Activated gamma-delta T cell (primary cell): ENCODE results near the gene STRIP1.
"Not testable (repeated sequence)": the region's sequence is repeated elsewhere in the genome, so short reads cannot be mapped to it uniquely, and the experiment has no call there.

ENCODE experiments used
- DNase-seq: peaks from one replicate; lab custom pipeline; 2025; lab: John Stamatoyannopoulos, UW

The STRIP1 gene

DNA sequence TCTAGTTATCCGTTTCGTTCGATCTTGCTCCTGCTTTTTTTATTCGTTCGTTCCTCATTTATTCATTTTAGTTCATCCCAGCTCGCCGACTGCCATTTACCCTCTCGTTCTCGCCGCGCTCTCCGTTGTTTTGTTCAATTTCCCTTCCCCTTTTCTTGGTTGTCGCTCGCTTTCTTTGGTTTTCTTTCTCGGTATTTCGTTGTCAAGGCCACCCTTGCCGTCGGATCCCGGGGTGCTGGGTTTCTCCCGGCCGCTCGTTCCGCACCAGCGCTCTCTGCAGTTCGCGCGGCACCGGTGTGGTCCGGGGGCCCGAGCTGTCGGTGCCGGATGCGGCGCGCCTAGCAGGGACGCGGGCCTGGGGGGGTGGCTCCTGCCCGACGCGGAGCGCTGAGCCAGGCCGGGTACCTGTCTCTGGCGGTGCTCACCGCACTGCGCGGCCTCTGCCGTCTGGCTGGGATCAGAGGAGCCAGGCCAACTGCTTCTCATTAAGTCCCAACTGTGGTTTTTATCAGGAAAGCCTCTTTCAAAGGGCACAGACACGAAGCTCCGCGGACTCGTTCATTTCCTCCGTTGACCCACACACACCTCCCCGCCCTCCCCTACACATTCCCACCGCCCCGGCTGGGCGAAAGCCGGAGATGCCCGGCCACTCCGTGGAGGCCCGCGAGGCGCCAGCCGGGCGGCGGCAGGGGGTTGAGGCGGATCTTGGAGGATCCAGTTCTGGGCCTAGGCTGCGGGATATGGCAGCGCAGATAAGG lies 34.4 kb downstream of the STRIP1 start:
- DNase-seq: no peak

DNA sequence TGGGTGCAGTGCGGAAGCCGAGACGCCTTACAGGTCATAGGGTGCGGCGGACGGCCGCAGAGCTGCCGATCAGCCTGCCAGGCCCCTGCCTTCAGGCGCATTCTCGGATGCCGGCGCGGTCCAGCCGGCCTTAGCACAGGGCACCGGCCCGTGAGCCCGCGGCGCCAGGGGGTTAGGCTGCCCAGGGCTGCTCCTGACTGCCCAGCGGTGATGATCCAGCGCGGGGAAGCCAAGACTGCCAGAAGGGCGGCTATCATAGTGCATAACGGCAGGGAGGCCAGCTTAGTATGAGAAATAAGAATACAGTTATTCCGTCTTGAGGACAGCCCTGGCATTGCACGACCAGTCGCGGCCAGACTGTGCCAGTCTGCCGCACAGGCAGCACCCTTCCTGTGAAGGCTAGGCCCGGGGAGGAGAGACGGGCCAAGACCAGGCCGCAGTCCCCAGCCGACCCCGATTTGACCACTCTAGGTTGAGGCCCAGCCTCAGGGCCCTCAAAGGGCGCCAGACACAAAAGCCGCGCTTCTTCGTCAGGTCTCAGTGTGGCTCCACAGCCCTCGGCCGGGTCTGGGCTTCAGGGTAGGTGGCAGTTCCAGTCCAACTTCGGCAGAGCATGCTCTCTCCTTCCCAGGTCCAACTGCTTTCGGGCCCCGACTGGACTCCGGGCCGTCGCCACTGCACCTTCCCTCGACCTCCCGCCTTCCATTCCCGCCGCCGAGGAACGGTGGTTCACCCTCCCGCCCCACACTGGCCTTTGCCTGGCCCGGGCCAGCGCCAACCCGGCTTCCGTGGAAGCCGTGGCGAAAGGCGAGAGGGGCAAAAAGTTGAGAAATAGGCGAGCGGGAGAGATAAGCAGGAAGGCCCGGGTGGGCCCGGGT lies 35.2 kb downstream of the STRIP1 start:
- no peak for DNase-seq

DNA sequence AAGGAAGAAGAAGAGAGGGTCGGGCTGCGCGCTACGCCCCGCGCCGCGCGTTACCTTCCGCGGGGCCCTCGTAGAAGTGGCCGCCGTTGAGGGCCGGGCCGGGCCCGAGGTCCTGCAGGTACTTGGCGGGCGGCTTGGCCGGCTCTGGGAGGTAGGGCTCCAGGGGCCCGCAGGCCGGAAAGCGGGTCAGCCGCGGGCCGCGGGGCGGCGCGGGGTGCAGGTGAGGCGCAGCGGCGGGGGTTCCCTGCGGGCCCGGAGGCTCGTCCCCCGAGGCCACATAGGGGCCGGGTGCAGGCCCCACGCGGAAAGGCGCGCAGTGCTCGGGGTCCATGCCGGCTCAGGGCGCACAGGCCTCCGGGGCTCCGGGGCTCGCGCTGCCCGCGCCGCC lies 35.9 kb downstream of the STRIP1 start:
- no peak for DNase-seq

DNA sequence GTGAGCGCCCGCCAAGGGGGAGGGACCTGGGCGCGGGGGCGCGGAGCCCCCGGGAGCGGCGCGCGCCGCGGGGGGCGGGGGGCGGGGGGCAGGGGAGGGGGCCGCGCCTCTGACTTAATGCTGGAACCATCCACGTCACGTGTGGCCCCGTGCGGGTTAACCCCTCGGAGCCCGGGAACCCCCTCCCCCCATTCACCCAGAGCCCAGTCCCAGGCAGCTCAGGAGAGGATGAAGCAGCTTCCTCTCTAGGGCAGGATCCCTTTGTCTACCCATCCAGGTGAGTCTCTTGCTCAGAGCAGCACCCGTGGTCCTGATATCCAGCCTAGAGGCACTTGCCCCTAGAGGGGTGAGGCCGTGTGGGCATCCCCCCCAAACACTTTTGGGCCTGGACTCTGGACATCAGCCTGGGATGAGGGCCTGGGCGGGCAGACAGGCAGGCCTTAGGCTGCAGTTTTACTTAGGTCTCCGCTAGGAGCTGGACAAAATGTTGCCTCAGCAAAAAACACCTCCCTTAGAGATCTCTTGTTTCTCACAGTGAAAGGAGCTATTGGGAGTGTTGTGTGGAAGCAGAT lies 36.3 kb downstream of the STRIP1 start, which contains the start of gene ALX3:
Gene ALX3 (minus strand): TSS at position 2 of the 572 bp plus-strand sequence. CDS start 60 bp downstream, outside the sequence.
- DNase-seq: no peak

DNA sequence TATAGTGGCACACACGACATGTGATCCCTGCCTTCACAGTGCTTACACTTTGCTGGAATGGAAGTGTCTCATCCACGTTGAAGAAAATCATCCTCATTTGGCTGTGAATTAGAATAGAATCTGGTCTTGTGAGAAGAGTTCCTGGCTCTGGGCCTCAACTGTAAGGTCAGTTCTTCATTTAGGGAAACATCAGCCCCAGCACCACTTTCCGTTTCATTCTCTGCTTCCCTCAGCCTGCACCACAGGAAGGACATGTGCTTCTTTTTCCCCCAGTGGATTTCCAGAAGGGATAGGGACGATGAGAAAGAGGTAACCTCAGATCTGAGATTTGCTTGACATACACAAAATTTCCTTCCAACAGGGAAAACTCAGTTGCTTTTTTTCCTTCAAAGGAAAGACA lies 39.7 kb downstream of the STRIP1 start:
- no peak for DNase-seq

DNA sequence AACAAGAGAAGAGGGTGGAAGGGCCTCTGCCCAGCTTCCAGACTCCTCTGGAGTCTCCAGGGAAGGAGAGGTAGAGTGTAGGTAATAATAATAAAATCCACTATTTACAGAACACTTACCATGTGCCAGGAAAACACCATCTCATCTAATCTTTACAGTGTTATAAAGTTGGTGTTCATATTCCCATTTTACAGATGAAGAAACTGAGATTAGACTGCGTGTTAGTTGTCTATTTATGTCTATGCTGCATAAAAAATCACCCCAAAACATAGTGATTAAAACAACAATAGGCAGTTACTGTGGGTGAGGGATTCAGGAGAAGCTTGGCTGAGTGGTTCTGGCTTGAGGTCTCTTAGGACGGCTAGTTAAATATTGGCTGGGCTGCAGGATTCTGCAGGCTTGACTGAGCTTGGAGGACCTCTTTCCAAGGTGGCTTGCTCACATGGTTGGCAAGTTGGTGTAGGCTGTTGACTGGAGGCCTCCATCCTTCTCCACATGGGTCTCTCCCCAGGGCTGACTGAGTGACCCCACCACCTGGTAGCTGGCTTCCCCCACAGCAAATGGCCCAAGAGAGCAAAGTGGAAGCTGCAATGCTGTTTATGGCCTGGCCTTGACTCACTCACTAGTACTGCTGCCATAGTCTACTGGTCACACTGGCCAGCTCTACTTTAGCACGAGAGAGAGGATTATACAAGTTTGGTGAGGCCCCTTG lies 42.5 kb downstream of the STRIP1 start:
- DNase-seq: no peak

DNA sequence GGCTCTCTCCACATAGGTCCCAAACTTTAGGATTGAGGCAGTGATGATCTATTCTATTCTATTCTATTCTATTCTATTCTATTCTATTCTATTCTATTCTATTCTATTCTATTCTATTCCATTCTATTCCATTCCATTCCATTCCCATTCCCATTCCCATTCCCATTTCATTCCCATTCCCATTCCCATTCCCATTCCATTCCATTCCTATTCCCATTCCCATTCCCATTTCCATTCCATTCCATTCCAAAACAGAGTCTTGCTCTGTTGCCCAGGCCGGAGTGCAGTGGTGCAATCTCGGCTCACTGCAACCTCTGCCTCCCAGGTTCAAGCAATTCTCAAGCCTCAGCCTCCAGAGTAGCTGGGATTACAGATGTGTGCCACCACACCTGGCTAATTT lies 45.6 kb downstream of the STRIP1 start:
- not testable (repeated sequence) for DNase-seq

DNA sequence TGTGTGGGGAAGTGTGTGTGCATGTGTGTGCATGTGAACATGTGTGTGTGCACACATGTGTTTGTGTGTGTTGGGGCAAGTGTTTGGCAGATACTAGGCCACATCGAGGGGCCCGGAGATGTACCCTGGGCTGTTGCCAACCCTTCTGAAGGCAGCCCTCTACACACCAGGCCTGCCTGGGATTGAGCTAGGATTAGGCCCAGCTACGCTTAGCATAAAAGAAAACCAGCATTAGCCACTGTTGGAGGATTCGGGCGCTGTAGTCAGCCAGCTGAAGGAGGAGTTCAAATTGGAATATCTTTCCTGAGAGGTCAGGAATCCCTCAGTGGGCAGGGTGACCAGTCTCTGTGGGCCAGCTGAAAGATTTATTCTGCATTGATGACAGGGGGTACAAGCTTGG lies 46.6 kb downstream of the STRIP1 start:
- DNase-seq: no peak

DNA sequence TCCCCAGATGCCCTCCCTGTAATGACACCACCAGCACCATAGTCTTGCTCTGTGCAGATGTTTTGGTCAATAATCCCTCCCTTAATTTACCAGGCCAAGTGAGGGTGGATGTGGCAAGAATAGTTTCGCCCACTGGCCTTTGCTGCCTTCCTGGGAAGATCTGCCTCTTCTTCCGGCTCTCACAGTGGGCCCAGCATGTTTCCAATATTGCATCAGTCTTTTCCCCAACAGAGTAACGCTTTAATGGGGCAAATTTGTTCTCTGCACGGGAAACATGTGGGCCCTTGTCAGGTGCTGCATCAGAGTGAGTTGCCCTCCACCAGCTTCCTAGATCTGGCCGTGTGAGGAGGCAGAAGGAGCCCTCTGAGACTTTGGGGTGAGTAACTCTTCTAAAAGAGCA lies 48.1 kb downstream of the STRIP1 start:
- no peak for DNase-seq

DNA sequence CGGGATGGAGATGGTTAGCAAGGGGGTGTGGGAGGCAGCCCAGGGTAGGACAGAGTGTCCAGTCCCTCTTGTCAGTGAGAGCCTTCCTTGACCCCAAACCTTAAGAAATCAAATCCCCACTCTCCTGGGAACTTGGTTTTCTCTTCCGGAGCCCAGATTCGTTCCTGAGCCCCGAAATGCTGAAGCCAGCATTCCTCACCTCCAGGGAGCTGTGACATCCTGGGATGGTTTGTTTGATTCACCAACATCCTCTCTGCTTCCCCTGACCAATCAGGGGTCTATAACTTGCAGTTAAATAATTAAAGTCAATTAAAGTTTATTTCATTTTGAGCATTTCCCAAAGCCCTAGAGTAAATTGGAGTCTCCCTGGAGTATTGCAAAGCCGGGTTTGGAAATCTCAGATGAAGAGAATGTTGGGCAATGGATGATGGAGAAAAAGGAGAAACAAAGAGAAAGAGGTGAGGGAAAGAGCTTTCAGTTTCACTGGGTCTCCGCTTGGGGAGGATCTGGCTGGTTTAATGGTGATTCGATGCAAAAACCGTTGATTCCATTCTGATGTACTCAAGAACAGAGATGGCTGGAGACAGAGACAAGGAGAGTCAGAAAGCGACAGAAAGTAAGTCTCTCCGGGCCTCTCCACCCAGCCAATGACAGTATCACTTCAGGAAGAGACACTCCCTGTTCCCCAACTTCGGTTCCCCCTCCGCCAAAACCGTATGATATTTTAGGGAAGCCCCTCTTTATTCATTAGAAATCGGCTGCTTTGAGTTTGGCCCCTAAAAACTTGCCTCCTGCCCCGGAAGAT lies 48.8 kb downstream of the STRIP1 start:
- no peak for DNase-seq

DNA sequence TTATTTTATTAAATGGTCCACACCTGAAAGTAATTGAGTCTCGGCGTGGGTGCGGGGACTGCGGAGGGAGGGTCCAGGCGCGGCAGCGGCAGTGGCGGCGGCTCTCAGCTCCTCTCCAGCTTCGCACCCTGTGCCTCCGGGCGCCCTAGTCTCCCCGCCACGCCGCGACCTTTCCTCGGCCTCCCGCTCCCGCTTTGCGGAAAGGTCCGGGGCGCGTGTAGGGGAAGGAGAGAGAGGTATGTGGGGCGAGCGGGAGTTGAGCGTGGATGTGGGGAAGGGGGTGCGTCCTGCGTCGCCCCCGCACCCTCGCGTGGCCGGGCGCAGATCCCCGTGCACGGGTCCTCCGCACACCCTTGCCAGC lies 49.4 kb downstream of the STRIP1 start:
- no peak for DNase-seq

DNA sequence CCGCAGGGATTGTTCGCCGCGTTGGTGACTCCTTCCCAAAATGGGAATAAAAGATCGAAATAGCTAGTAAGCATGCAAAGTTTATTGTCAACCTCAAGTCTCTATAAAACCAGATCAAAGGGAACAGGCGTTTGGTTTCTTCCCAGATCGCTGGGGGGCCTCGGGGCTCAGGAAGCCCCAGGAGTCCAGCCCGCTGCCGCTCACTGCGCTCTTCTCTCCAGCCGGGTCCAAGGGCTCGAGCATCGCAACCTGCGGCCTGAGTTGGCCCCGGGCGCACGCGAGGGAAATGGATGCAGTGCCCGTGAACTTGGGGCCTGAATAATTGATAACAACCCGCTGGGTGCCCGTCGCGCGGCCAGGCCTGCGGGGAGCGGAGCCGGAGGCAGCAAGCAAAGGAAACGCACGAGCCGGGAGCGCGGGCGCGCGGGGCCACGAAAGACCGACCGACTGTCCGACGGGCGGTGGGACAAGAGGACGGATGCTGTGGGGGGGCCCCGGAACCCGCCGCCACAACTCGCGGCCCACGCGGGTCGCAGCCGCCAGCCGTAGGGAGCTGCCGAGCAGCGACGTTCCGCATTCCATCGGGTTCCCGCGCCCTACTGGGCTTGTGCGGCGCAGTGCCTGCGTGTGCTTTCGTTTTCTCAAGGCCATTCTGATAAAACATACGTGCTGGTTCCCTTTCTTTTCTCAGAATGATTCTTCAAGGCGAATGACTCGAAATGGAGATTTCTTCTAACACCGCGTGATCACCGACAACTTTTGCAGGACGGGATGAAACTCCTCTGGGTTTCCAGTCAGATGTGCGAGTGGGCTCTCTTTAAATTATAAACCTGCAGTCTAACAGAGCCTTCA lies 50.0 kb downstream of the STRIP1 start:
- no peak for DNase-seq

DNA sequence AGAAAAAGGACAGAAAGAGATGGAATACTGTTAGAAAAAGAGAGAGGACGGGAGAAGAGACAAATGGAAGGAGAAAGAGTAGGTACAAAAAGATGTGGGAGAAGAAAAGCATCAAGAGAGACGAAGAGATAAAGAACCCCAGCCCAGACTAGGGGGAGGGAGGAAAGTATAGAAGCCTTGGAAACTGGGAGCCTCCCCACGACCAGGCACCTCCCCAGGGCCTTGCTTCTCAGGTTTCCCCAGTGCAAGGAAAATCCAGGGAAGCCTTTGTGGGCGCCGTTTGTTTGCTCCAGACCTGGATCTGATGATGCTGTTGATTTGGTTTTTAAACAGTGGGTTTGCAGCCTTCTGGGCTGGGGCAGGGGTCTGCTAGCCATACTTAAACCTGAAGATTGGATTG lies 51.2 kb downstream of the STRIP1 start:
- no peak for DNase-seq

DNA sequence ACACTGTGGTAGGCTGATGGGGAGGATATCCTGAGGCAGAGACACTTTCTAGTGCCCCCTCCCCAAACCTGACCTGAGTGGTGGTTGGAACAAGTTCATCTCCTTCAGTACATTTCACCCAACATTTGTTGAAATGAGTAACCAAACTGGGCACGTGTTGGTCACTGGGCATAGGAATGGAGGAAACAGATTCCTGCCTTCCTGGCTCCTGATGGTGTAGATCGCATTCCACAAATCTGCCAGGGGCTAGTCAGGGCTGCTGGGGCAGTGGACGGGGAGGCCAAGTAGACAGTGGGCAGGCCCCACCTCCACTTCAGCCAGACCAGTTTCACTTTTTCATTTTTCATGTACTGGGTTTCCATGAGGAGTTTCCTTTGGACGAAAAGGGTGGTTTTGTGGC lies 52.5 kb downstream of the STRIP1 start:
- DNase-seq: no peak

DNA sequence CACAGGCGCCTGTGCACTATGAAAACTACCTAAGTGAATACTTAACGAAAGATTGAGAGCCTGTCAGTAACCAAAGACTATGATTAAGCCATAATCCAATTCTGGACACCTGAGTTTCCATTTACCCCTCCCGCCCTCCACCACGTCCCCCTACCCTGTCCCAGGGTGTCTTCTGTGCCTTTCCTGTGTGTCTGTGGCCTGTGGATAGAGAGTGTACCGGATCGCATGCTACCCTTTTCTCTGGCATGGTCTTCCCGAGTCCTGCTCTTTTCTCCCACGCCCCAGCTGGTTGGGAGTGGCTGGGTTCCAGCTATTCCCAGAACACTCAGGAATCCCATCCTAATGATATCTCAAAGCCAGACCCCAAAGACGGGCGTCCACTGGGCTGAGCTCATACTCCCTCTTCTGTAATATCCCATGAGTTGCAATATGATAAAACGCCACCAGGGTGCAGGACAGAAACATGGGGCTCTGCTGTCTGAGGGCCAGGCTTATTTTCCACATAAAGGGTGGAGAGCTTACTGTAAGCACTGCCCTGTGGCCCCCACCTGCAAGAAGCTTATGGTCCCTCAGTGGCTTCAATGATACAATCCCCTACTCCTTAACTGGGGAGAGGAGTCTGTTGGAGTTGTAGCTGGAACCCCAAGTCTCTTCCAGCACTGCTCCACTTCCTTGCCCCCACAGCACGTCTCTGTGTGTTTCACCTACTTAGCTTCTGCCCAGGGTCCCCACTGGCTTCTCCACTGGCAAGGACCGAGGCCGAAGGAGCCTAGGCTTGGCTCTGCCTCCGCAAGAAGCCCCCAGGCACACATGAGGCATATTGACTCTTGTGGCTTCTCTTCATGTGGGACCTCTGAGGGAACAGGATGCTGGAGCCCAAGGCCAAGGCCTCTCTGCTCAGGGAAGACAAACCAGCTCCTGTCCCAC lies 53.7 kb downstream of the STRIP1 start:
- DNase-seq: no peak

DNA sequence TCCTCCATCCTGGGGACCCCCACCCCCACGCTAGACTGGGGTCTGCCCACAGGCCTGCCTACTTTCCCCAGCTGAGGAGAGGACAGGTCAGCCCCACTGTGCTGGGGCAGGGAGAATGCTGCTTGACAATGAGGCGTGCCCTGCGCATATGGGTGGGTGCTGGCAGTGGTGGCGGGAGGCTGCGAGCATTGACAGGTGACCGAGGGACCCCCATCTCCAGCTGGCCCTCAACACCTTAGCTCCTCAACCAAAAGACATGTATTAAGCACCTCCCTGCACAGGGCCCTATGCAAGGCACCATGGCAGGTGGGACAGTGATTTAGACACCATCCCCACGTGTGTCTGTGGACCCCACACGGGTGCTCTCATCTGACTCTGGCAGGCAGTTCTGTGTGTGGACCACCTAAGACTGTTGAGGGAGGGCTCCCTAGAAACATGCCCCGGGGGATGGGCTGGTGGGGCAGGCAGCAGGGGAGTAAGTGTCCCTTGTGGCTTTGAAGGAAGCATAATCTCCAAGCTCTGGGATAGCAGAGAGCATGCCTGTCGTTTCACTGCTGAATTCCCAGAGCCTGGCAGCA lies 54.4 kb downstream of the STRIP1 start:
- no peak for DNase-seq

DNA sequence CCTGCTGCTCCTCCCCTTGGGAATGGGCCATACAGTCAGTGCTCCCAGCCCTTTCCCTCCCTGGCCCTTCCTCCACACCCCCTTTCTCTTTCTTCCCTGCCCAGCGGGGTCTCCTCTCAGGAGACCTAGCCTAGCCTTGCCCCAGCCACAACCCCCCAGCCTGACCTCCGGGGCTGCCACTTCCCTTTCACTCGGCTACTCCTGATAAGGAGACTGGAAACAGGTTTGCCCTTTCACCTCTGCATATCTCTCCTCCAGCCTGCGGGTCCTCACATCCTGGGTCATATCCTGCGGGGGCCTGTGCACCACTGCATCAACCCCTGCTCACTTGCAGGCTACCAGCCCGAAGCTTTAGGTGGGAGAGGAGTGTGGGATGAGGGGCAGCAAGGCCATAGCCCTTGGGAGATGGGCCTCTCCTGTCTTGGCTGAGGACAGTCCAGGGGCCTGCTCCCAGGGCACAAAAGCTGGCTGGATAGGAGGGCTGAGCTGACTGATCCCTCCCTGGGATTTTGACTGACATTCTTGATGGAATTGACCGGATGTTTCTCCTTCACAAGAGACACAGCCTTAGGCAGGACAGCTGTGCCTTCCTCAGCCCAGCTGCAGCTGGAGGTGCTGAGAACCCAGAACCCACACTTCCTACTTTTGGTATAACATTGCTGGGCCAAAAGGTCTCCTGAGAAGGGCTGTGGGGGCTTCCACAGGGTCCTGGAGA lies 55.3 kb downstream of the STRIP1 start:
- no peak for DNase-seq

DNA sequence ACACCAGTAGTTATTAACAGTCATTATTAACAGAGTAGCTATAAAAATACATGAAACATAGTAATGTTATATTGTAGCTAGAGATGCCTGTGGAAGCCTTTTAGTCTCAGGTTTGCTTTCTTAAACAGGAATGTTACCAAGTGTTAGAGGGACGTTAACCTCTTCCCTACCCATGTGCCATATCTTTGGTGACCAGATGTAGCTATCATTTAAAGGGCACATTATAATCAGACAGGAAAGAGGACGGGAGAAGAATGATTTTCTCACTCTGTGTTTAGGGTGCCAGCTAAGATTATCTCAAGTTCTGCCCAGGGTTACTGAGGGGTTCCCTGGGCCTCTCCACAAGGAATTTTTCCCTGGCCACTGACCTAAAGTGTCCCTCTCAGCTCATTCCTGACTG lies 57.0 kb downstream of the STRIP1 start:
- DNase-seq: no peak
